ENCODE results near the gene CLCN7. TPM values are rescaled to one million over a fixed set of nuclear protein-coding genes. Genes with fewer than 3 reads are reported as not detected.

CLCN7 gene
- total RNA-seq, 2 donors from 2014 or later = 44.8 to 63.9 TPM

DNA sequence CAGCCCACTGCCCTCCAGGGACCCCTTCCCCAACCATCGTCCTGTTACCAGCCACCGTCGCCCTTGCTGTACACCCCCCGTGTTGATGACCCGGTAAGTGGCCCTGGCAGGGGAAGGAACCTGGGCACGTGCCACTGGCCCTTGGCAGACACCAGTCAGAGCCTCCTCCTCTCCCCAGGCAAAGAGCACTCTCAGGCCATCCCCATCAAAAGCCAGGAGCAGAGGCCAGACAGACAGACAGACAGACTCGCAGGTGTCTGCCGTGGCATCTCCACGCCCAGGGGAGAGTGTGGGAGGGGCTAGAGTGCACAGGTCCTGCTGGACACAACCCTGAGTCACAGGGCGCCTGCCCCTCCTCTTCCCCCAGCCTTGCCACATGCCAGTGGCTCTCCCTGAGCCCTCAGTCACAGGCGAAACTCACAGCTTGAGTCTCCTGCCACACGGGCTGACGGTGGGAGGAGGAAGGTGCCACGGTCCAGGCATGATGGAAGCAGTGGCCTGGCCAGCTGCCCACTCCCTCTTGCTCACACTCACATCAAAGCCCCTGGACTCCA is 7.8 kb downstream of the CLCN7 start:
- H3K9me3 Mint-ChIP-seq = no peaks in the 10 kb centered on the region
- no peaks in the 10 kb centered on the region for H3K27me3 Mint-ChIP-seq
- no peak for ATAC-seq (replicated peaks)
- H3K27ac Mint-ChIP-seq = peak overlapping the region; percentile 46
- H3K4me3 Mint-ChIP-seq = no peak overlapping the region
- H3K4me1 Mint-ChIP-seq = peaks cover 4% of the 10 kb centered on the region
- H3K36me3 Mint-ChIP-seq (ENCODE audit: low read depth) = peaks cover 10% of the 10 kb centered on the region

DNA sequence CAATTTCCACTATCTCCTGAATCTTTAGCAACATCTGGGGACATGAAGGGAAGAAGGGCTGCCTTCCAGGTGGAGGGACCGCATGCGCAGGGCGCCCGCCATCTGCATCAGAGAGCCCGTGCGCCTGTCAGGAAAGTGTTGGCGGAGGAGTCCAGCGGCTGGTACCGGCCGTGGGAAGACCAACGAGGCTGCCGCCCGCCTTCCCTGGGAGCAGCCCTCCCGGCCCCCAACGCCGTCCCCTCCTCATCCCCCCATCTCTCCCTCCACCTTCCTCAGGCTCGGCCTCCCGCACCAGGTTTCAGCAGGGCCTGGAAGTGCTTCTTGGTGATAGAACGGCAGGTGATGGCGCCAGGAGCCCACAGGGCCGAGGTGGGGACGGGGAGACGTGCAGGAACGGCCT is 8.8 kb downstream of the CLCN7 start:
- H3K4me1 Mint-ChIP-seq = no peaks in the 10 kb centered on the region
- H3K4me3 Mint-ChIP-seq = no peak overlapping the region
- H3K27ac Mint-ChIP-seq = no peak overlapping the region
- no peaks in the 10 kb centered on the region for H3K27me3 Mint-ChIP-seq
- H3K36me3 Mint-ChIP-seq (ENCODE audit: low read depth) = peaks cover 10% of the 10 kb centered on the region
- no peak for ATAC-seq (replicated peaks)
- no peaks in the 10 kb centered on the region for H3K9me3 Mint-ChIP-seq

DNA sequence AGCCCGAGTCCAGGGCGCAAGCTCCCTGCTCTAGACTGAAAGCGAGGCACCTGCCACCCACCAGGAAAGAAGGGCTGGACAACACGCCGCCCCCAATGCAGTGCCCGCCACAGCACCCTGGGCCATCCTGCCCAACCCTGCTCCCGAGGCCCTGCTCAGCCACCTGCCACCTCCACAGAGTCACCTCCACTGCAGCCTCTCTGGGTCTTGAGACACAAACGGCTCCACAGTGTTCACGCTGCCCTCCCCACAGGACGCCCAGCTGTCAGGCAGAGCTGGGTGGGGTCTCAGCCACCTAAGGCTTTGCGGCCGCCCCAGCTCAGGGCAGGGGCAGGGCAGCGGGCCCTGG is 9.3 kb downstream of the CLCN7 start:
- no peaks in the 10 kb centered on the region for H3K4me1 Mint-ChIP-seq
- H3K27me3 Mint-ChIP-seq = no peaks in the 10 kb centered on the region
- H3K9me3 Mint-ChIP-seq = no peaks in the 10 kb centered on the region
- ATAC-seq (replicated peaks) = no peak
- H3K27ac Mint-ChIP-seq = no peak overlapping the region
- no peak overlapping the region for H3K4me3 Mint-ChIP-seq
- H3K36me3 Mint-ChIP-seq (ENCODE audit: low read depth) = peaks cover 10% of the 10 kb centered on the region

DNA sequence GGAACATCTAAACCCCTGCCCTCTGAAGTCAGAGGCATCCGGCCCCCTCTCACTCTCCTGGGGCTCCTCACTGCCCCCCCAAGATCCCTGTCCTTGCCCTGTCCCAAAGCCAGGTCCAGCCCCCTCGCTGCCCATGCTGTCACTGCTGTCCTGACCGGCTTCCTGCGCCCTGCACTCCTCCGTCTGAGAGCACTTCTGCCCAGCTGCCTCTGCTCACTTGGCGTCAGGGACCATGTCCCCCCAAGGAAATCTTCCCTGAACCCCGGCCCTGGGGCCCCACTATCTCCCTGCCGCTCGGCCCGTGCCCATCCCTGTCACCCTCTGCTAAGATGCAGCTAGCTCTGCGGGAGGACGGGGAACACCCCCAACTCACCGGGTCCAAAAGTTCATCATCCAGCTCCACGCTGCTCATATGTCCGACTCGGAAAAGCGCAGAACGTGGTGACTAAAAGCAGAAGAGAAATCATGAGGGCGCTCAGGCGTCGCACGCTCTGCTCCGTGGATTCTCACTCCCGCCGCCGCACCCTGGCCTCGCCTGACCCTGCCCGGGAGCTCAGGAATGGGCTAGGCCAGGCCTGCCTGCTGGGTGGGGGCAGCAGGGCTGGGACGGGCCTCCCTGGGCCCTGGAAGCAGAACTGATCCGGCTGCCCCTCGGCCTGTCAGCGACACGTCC is 9.8 kb downstream of the CLCN7 start:
- H3K9me3 Mint-ChIP-seq = no peaks in the 10 kb centered on the region
- no peaks in the 10 kb centered on the region for H3K27me3 Mint-ChIP-seq
- H3K36me3 Mint-ChIP-seq (ENCODE audit: low read depth) = peaks cover 10% of the 10 kb centered on the region
- no peak for ATAC-seq (replicated peaks)
- no peaks in the 10 kb centered on the region for H3K4me1 Mint-ChIP-seq
- no peak overlapping the region for H3K4me3 Mint-ChIP-seq
- H3K27ac Mint-ChIP-seq = no peak overlapping the region

DNA sequence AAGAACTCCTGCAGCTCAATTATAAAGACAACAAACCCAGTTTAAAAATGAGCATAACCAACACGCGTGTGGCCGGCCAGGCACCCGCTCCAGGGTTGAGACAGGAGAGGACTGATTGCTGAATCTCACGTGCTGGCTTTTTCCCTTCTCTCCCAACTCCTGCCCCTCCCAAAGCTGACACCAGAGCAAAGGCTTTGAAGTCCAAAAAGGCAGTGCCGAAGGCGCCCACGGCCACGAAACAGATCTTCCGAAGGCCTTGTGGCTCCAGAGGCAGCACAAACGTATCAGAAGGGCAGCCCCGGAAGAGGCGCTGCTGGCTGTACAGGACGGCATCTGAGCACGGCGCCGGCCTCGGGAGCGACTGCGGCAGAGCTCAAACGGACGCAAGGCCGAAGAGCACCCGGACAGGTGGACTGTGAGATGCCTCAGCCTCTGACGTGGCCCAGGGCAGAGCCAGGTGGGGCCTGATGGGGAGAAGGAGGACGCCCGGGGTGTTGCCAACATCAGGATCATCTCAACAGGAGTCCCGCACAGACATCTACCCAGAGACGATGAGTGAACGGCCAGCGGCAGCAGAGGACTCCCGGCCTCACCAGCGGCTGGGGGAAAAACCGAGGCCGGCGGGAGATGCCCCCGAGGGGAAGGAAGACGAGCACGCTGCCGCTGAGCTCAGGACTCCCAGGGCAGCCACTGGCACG is 10.5 kb downstream of the CLCN7 start:
- H3K27me3 Mint-ChIP-seq = no peaks in the 10 kb centered on the region
- H3K27ac Mint-ChIP-seq = no peak overlapping the region
- peaks cover 10% of the 10 kb centered on the region for H3K36me3 Mint-ChIP-seq (ENCODE audit: low read depth)
- no peak overlapping the region for H3K4me3 Mint-ChIP-seq
- H3K9me3 Mint-ChIP-seq = no peaks in the 10 kb centered on the region
- ATAC-seq (replicated peaks) = no peak
- H3K4me1 Mint-ChIP-seq = no peaks in the 10 kb centered on the region

DNA sequence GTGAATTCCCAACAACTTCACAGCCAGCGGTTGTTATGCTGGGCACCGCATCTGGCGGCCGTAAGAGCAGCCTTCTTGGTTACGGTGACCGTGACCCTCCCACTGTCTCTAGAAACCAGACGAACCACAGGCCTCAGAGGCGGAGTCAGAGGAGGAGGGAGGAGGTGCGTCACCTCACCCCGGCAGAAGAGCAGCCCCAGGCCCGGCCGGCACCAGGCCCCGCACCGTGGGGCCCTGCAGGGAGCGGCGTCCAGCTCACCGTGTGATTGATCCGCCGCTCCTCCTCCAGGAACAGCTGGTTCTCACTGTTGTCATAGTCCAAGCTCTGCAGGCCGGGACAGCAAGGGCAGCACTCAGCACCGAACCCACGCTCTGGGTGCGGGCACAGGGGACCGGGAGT is 13.7 kb downstream of the CLCN7 start:
- no peak overlapping the region for H3K27ac Mint-ChIP-seq
- H3K4me3 Mint-ChIP-seq = no peak overlapping the region
- ATAC-seq (replicated peaks) = no peak

DNA sequence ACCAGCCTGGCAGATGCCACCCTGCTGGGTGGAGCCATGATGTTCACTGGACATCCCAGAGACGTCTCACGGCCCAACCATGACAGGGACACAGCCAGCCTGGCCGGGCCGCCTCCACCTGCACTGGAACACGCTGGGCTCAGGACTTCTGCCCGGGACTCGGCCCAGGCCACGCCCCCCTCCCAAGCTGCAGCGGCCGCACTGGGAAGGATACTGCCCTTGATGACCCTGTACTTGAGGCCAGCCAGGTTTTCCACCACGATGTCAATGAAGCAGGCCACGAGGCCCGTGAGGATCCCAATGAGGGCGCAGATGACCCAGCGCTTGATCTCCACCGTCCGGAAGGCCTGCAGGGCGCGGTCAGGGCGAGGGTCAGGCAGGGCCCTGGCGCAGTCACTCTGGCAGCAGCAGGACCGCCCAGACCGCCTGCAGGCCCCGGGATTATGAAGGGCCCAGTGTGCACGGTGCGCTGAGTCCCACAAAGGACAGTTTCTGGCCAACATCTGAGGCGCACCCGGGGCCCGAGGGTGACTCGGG is 14.2 kb downstream of the CLCN7 start:
- H3K27ac Mint-ChIP-seq = no peak overlapping the region
- H3K9me3 Mint-ChIP-seq = no peaks in the 10 kb centered on the region
- H3K36me3 Mint-ChIP-seq (ENCODE audit: low read depth) = peaks cover 10% of the 10 kb centered on the region
- ATAC-seq (replicated peaks) = no peak
- no peak overlapping the region for H3K4me3 Mint-ChIP-seq
- H3K27me3 Mint-ChIP-seq = no peaks in the 10 kb centered on the region
- H3K4me1 Mint-ChIP-seq = peaks cover 4% of the 10 kb centered on the region

More for the DNA sequence above, 13.7 kb downstream of the CLCN7 start:
- H3K4me1 Mint-ChIP-seq = peaks cover 4% of the 10 kb centered on the region
- H3K27me3 Mint-ChIP-seq = no peaks in the 10 kb centered on the region
- no peaks in the 10 kb centered on the region for H3K9me3 Mint-ChIP-seq
- peaks cover 10% of the 10 kb centered on the region for H3K36me3 Mint-ChIP-seq (ENCODE audit: low read depth)

DNA sequence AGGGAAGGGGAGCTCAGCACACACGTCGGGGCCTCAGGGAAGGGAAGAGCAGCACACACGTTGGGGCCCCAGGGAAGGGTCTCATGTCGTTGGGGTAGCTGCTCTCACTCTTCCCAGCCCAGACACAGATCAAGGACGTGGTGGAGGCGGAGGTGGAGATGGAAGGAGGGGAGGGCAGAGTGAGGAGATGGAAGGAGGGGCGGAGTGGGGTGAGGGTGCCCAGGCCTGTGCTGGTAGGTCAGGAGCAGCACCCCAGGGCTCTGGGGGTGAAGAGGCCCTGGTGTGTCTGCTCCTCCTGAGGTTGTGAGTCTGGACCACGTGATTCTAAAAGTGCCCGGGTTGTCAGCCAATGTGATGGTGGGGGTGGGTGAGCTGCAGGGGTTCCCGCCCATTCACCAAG is 14.9 kb downstream of the CLCN7 start:
- ATAC-seq (replicated peaks) = no peak
- no peak overlapping the region for H3K27ac Mint-ChIP-seq
- H3K27me3 Mint-ChIP-seq = no peaks in the 10 kb centered on the region
- H3K4me1 Mint-ChIP-seq = peaks cover 4% of the 10 kb centered on the region
- no peak overlapping the region for H3K4me3 Mint-ChIP-seq
- no peaks in the 10 kb centered on the region for H3K9me3 Mint-ChIP-seq
- H3K36me3 Mint-ChIP-seq (ENCODE audit: low read depth) = peaks cover 10% of the 10 kb centered on the region

DNA sequence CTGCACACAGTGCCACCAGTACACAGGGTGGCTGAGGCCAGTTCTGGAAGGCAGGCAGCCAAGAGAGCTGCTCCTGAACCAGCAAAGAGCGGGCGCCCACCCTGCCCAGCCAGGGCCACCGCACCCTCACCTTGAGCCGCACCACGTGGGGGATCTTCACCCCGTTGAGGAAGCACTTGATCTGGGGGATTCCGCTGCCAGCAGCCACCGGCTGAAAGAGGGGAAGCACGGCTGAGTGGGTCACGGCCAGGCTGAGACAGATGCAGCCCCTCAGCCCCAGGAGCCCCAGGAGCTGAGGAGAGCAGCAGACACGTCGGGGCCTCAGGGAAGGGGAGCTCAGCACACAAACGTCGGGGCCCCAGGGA is 15.9 kb downstream of the CLCN7 start:
- Mint-ChIP-seq H3K36me3 (ENCODE audit: low read depth) (peaks cover 6% of the 10 kb centered on the region), H3K27ac (peak overlapping the region; percentile 36), H3K9me3 (no peaks in the 10 kb centered on the region), H3K4me1 (peaks cover 4% of the 10 kb centered on the region), H3K4me3 (no peak overlapping the region), H3K27me3 (no peaks in the 10 kb centered on the region)
- ATAC-seq (replicated peaks) = no peak

DNA sequence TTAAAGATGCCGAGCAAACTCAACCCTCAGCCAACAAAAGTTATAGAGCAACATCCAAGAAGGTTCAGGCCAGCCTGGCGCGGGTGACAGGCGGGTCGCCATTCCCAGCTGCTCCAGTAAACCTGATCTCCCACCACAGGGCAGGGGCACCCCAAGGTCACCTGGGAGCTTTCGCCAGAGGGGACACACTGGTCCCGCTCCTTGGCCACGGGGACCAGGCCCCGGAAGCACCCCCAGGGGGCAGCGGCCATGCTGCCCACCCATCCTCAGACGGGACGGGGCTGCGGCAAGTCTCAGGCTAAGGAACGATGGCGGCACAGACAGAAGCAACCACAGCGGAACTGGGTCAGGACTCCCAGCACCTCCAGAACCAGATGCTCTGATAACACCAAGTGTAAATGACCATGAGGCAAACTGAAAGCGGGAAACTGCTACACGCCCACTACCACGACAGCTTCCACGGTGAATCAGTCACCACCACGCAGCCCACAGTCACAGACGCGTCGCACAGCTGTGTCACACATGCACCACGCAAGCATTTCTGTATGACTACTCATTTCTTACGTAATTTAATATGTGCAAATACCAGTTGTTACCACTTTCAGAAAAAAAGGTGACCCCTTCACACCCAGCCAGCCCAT is 16.4 kb downstream of the CLCN7 start:
- Mint-ChIP-seq H3K4me1 (peaks cover 4% of the 10 kb centered on the region), H3K4me3 (no peak overlapping the region), H3K36me3 (ENCODE audit: low read depth) (peaks cover 6% of the 10 kb centered on the region), H3K27me3 (no peaks in the 10 kb centered on the region), H3K27ac (peak overlapping the region; percentile 36), H3K9me3 (no peaks in the 10 kb centered on the region)
- ATAC-seq (replicated peaks) = peak; percentile 90

DNA sequence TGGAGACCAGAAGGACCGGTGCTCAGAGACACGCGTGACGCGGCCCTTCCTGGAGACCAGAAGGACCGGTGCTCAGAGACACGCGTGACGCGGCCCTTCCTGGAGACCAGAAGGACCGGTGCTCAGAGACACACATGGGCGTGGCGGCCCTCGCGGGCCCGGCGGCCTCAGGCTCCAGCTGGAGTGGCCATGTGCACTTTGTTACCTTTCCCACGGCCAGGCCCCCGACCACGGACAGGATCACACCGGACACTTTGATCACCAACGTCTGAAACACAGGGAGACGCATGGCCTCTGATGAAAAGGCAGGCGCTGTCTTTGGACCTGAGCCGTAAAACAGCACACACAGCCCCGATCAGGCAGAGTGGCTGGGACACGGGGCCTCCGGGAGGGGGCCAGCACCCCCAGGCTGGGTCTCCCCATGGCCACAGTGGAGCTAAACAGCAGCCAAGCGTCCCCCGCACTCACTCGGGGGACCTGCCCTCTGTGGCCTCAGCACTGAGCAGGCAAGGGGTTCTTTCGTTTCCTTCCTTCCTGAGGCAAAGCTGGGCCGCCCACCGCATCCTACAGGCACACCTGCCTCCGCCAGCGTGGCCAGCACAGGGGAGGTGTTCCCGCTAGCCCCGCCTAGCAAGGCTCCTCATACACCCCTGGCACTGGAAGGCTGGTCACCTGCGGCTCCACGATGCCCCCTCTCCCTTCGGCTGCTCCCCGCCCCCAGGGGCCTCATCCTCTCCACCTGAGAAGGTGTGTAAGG is 17.2 kb downstream of the CLCN7 start:
- peaks cover 4% of the 10 kb centered on the region for H3K4me1 Mint-ChIP-seq
- peak; percentile 9 for ATAC-seq (replicated peaks)
- H3K4me3 Mint-ChIP-seq = no peak overlapping the region
- H3K36me3 Mint-ChIP-seq (ENCODE audit: low read depth) = peaks cover 13% of the 10 kb centered on the region
- H3K9me3 Mint-ChIP-seq = no peaks in the 10 kb centered on the region
- no peaks in the 10 kb centered on the region for H3K27me3 Mint-ChIP-seq
- peak overlapping the region; percentile 36 for H3K27ac Mint-ChIP-seq

DNA sequence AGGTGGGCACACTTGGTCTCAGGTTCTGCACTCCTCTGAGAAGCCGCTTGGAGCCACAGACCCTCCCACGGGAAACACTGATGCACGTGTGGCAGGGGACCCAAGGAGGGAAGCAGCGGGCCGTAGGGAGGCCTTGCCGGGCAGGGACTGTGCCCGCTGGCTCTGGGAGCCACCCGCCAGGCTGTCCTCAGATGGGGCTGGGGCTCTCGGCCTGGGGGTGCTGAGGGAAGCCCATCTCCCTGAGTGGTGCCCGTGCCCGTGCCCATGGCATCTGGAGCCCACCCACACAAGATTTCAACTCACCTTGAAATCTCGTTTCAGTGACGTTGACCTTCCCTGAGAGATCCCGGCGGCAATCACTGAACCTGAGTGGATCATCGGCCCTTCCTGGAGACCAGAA is 17.9 kb downstream of the CLCN7 start:
- Mint-ChIP-seq H3K9me3 (no peaks in the 10 kb centered on the region), H3K36me3 (ENCODE audit: low read depth) (peaks cover 13% of the 10 kb centered on the region), H3K4me3 (no peak overlapping the region), H3K27ac (no peak overlapping the region), H3K4me1 (peaks cover 4% of the 10 kb centered on the region), H3K27me3 (no peaks in the 10 kb centered on the region)
- ATAC-seq (replicated peaks) = no peak

DNA sequence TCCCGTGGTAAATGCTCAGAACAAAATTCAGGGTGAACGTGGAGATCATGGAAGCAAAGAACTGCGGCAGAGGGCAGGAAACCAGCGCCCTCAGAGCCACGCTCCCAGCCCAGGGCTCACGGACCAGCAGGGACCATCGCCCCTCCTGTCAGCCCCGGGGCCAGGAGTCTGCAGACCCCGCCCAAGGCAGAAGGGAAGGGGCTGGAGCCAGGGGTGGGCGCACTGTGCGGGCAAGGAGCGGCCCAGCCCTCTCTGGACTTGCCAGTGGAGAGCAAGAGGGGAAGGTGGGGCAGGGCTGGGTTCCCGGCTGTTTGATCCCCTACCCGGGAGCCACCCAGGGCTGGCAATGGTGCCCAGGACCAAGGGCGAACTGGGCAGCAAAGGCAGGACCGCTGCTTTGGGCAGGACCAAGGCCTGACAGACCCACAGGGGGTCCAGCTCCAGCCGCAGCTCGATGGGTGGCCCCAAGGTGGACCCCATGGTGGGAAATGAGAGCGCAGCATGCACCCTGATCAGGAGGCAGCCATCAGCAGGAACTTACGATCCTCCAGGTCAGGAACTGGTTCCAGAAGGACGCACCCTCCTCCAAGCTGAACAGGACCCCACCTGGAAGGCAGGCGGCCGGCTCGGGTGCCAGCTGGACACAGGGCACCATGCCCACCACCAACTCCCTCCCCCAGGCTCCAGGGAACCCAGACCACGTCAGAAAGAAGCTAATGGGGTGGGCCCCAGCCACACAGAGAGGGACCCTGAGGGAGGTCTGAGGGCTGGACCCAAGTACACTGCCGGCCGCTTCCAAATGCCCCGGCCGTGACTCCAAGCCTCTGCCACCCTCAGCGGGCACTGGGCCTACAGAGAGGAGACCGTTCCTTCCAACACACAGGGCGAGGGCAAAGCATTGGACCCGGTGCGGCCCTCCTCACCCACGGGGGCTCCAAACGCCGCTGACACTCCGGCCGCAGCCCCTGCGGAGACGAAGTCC is 19.3 kb downstream of the CLCN7 start:
- Mint-ChIP-seq H3K27me3 (no peaks in the 10 kb centered on the region), H3K9me3 (no peaks in the 10 kb centered on the region), H3K4me1 (peaks cover 4% of the 10 kb centered on the region), H3K27ac (no peak overlapping the region), H3K36me3 (ENCODE audit: low read depth) (peaks cover 13% of the 10 kb centered on the region), H3K4me3 (no peak overlapping the region)
- ATAC-seq (replicated peaks) = no peak

Data from activated T-helper 17 cell treated with anti-CD3 and anti-CD28 coated beads, Interleukin-2, amount 50 U/mL, for 72 hours (primary cell).